NOMO-1 treated with DMSO at 0.1 percent for 48 hours (cell line): ENCODE data around the gene SMC1B.
"Not testable (repeated sequence)": the region's sequence is repeated elsewhere in the genome, so short reads cannot be mapped to it uniquely, and the experiment has no call there.

Experiments used
- DNase-seq: peaks from one replicate; lab custom pipeline; 2025; ENCODE audit not compliant: unreplicated experiment; lab: John Stamatoyannopoulos, UW

Gene SMC1B

GRCh38 chr22:45421349-45422055, 8.1 kb upstream of the SMC1B start:
- DNase-seq: peak; percentile 65

- DNase-seq: no peak
These were observed 7.1 kb upstream of the SMC1B start for GRCh38 chr22:45420539-45420938.

- DNase-seq: no peak
These were observed 6.6 kb upstream of the SMC1B start for GRCh38 chr22:45420011-45420410.

GRCh38 chr22:45418770-45419138, 5.4 kb upstream of the SMC1B start:
- no peak for DNase-seq

GRCh38 chr22:45418056-45418769, 4.8 kb upstream of the SMC1B start:
- no peak for DNase-seq

- no peak for DNase-seq
These were observed 409 bp downstream of the SMC1B start for GRCh38 chr22:45413013-45413367.

GRCh38 chr22:45407793-45408192, 5.6 kb downstream of the SMC1B start:
- DNase-seq: no peak

GRCh38 chr22:45402466-45402985, 10.9 kb downstream of the SMC1B start:
- peak; percentile 29 for DNase-seq

GRCh38 chr22:45399712-45400445, 13.5 kb downstream of the SMC1B start:
- no peak for DNase-seq

- DNase-seq: no peak
These were observed 15.2 kb downstream of the SMC1B start for GRCh38 chr22:45398214-45398613.

GRCh38 chr22:45397806-45398205, 15.6 kb downstream of the SMC1B start:
- DNase-seq: no peak

GRCh38 chr22:45389546-45389945, 23.9 kb downstream of the SMC1B start:
- no peak for DNase-seq

- no peak for DNase-seq
These were observed 32.1 kb downstream of the SMC1B start for GRCh38 chr22:45381348-45381747.

- DNase-seq: peak; percentile 32
These were observed 36.7 kb downstream of the SMC1B start for GRCh38 chr22:45376703-45377102.

GRCh38 chr22:45376009-45376408, 37.4 kb downstream of the SMC1B start:
- no peak for DNase-seq

- DNase-seq: not testable (repeated sequence)
These were observed 39.8 kb downstream of the SMC1B start for GRCh38 chr22:45373592-45373991.

GRCh38 chr22:45366713-45367112, 46.7 kb downstream of the SMC1B start:
- DNase-seq: no peak

- no peak for DNase-seq
These were observed 53.8 kb downstream of the SMC1B start for GRCh38 chr22:45359627-45360026.

- DNase-seq: no peak
These were observed 55.3 kb downstream of the SMC1B start for GRCh38 chr22:45358127-45358526.

- DNase-seq: no peak
These were observed 55.9 kb downstream of the SMC1B start for GRCh38 chr22:45357490-45357889.

- DNase-seq: no peak
These were observed 59.6 kb downstream of the SMC1B start for GRCh38 chr22:45353786-45354185.

- DNase-seq: not testable (repeated sequence)
These were observed 60.6 kb downstream of the SMC1B start for GRCh38 chr22:45352757-45353156.
